ENCODE data around the gene KIAA1191.

Gene KIAA1191

DNA sequence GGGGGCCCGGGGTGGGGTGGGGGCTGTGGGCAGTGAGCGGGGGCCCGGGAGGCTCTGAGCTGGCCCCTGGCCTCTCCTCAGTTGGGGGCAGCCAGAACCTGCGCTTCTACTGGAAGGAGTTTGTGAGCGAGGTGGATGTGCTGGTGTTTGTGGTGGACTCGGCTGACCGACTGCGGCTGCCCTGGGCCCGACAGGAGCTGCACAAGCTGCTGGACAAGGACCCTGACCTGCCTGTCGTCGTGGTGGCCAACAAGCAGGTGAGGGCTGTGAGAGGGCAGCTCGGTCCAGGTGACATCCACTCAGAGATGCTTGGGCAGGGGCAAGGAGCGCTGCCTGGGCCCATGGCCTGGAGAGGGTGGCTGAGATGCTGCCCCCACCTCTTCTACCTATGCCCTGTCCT lies 7.2 kb upstream of the KIAA1191 start:
- ChIA-PET POLR2A (ENCODE audit: low non-redundant PET) (no interaction called here), CTCF (interaction anchor here (0.6 kb wide), 1 partner anchor 309 kb away, joined by 3 read pairs; no protein-coding TSS in a partner anchor)
- TF ChIP-seq, protein P1, sequence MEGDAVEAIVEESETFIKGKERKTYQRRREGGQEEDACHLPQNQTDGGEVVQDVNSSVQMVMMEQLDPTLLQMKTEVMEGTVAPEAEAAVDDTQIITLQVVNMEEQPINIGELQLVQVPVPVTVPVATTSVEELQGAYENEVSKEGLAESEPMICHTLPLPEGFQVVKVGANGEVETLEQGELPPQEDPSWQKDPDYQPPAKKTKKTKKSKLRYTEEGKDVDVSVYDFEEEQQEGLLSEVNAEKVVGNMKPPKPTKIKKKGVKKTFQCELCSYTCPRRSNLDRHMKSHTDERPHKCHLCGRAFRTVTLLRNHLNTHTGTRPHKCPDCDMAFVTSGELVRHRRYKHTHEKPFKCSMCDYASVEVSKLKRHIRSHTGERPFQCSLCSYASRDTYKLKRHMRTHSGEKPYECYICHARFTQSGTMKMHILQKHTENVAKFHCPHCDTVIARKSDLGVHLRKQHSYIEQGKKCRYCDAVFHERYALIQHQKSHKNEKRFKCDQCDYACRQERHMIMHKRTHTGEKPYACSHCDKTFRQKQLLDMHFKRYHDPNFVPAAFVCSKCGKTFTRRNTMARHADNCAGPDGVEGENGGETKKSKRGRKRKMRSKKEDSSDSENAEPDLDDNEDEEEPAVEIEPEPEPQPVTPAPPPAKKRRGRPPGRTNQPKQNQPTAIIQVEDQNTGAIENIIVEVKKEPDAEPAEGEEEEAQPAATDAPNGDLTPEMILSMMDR (conservative IDR thresholded peaks at IDR 0.05; ENCODE audit: low read depth): no peak
- peak overlapping the region; percentile 11 for H3K27ac ChIP-seq
- DNase-seq (ENCODE audit: low spot score): no peak

DNA sequence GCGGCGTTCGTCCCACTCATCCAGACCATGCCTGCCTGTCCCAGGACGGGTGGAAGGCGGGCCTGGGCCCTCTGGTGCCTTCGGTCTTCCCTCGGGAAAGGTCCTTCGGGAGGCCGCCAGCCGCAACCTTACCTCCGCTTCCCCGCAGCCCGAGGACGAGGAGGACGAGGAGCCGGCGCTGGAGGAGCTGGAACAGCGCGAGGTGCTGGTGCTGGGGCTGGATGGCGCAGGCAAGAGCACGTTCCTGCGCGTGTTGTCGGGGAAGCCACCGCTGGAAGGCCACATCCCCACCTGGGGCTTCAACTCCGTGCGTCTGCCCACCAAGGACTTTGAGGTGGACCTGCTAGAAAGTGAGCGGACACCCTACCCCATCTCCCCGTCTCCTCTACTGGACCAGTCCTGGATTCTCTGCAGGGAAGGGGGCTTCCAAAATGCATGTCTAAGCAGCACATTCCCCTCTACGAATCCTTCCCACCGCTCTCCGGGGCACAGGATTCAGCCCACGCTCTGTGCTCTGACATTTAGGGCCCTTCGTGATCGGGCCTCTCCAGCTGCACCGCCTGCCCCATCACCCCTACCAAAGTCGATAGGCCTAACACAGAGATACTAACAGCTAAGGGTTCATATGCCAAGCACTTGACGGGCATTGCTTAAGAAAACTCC lies 4.8 kb upstream of the KIAA1191 start:
- CTCF ChIA-PET: no interaction called here
- POLR2A ChIA-PET (ENCODE audit: low non-redundant PET): no interaction called here
- no peak for DNase-seq (ENCODE audit: low spot score)
- TF ChIP-seq, protein P1 (conservative IDR thresholded peaks at IDR 0.05; ENCODE audit: low read depth): no peak
- H3K27ac ChIP-seq: peak overlapping the region; percentile 79

DNA sequence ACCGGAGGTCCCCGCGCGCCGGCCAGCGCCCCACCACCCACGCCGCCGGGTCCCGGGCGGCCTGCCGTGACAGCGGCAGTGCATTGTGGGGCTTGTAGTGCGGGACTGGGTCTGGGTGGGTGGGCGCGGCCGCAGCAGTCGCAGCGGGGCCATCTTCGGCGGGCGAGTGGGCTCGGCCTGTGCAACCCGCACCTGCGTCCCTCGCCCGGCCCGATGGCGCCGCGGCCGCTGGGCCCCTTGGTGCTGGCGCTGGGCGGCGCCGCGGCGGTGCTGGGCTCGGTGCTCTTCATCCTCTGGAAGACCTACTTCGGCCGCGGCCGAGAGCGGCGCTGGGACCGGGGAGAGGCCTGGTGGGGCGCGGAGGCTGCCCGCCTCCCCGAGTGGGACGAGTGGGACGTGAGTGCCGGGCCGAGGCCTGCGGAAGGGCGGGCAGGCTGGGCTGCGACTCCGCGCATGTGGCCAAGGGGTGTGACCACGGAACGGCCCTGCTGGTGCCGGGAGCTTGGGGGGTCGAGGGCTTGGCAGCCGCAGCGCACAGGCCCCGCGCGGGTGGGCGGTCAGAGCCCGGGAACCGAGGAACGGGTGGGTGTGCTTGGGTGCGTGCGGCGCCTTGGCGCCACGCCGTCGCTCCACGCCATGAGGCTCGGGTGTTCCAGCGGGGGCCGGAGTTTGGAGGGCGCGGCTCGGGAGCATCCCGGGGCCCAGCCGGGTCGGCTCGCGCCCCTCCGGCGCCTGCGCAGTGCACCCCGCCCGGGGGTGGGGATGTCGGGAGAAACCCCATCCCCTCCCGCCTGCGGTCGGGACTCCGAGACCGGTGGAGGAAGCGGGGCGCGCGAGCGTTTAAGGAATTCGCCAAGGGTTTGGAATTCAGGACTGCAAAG lies 4.0 kb upstream of the KIAA1191 start, which contains the start of gene ARL10:
TSS of gene ARL10 (plus strand) at position 137 of the 881 bp plus-strand sequence. CDS start at position 214, 77 bp downstream.
- POLR2A ChIA-PET (ENCODE audit: low non-redundant PET): no interaction called here
- TF ChIP-seq, protein P1 (conservative IDR thresholded peaks at IDR 0.05; ENCODE audit: low read depth): no peak
- peak; percentile 41 for DNase-seq (ENCODE audit: low spot score)
- CTCF ChIA-PET: no interaction called here
- H3K27ac ChIP-seq: peak within 1 kb of the TSS; percentile 79

DNA sequence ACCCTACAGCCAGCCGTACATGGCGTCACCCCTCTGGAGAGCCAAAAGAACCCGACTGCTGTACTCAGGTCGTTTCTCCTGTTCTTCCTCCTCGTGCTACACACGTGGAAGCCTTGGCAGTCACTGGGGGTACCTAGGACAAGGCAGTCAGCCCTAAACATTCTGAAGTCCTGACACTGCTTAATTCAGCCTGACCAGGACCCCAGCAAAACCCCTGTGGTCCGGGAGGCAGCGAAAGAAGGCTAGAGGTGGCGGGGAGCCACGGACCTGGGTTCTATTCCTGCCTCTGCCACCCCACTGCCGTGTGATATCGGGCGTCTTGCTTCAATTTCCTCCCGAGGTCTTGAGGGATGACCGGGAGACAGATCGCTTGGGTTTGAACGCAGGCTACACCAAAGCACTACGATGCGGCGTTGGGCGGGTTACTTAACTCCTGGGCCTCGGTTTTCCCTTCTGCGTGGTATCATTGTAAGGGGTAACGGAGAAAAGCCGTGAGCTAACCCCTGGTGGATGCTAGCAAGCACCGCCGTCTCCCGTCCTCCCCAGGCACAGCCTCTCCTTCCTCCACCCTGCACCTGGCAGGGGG lies 3.3 kb upstream of the KIAA1191 start:
- ChIA-PET CTCF (no interaction called here), POLR2A (ENCODE audit: low non-redundant PET) (no interaction called here)
- H3K27ac ChIP-seq: peak overlapping the region; percentile 79
- TF ChIP-seq, protein P1 (conservative IDR thresholded peaks at IDR 0.05; ENCODE audit: low read depth): no peak
- DNase-seq (ENCODE audit: low spot score): no peak

DNA sequence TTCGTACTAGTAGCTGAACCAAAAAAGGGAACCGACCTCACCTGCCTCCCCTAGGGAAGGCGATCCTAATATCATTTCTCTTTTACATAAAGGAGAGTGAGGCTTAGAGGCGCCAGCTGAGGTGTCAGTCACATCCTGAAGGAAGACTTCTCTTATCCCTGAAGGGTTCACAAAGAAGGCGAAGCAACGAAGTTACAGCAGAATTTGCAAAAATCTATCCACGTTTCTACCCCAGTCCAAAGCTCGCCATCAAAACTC lies 598 bp upstream of the KIAA1191 start:
- POLR2A ChIA-PET (ENCODE audit: low non-redundant PET): interaction anchor here (0.5 to 1.3 kb wide), 4 partner anchors 9 to 31 kb away, joined by 3 to 6 read pairs (median 4); no protein-coding TSS in a partner anchor
- CTCF ChIA-PET: interaction anchor here (0.5 to 2.0 kb wide), 5 partner anchors 10 to 751 kb away, joined by 3 to 8 read pairs (median 3); no protein-coding TSS in a partner anchor
- DNase-seq (ENCODE audit: low spot score): no peak
- TF ChIP-seq, protein P1 (conservative IDR thresholded peaks at IDR 0.05; ENCODE audit: low read depth): no peak
- H3K27ac ChIP-seq: peak overlapping the region; percentile 76

DNA sequence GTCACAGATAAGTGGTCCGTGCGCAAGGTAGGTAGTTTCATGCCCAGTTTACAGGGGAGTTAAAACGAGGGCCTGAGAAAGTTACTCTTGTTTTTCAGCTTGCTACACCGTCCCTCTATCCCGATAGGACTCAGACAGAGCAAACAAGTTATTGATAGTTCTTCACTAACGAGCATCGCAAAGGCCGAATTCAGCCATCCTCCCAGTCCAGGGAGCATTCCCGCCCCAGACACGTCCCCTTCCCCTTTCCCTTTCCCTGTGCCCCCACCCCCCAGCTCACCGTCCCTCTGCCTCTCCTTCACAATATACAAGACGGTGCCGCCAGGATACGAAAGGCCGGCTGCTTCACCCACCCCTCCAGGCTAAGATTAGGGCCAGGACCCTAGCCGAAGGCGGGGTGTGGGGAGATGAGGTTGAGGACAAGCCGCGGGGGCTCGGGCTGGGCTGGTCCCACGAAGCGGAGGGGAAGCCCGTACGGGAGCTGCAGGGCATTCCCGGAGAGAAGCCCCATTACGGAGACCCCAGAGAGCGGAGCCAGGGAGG lies 599 bp downstream of the KIAA1191 start:
- ChIA-PET POLR2A (ENCODE audit: low non-redundant PET) (interaction anchor here (0.5 to 0.7 kb wide), 4 partner anchors 10 to 556 kb away, joined by 3 to 4 read pairs (median 3); no protein-coding TSS in a partner anchor), CTCF (interaction anchor here (0.5 to 2.0 kb wide), 7 partner anchors 9 to 238 kb away, joined by 3 to 8 read pairs (median 4); partner anchors contain the start of gene FAF2)
- H3K27ac ChIP-seq: peak overlapping the region; percentile 76
- TF ChIP-seq, protein P1 (conservative IDR thresholded peaks at IDR 0.05; ENCODE audit: low read depth): no peak
- peak; percentile 30 for DNase-seq (ENCODE audit: low spot score)

Data from RWPE1 (cell line).